Fibroblast of skin of right biceps (primary cell): ENCODE data around the gene TTLL9.

Source experiments
- DNase-seq: peaks from one replicate; pipeline ENCODE4 v3.0.0-alpha.2; 2013

The TTLL9 gene

GRCh38 chr20:31859266-31859997 is 11.0 kb upstream of the TTLL9 start:
- no peak for DNase-seq

GRCh38 chr20:31859998-31860380 is 10.4 kb upstream of the TTLL9 start:
- no peak for DNase-seq

GRCh38 chr20:31860390-31861134 is 9.9 kb upstream of the TTLL9 start:
- DNase-seq, result no peak

GRCh38 chr20:31861135-31861384 is 9.4 kb upstream of the TTLL9 start:
- DNase-seq, result no peak

GRCh38 chr20:31861385-31862156 is 8.9 kb upstream of the TTLL9 start:
- peak; percentile 65 for DNase-seq

GRCh38 chr20:31862157-31862470 is 8.3 kb upstream of the TTLL9 start:
- DNase-seq, result no peak

GRCh38 chr20:31862506-31862905 is 7.9 kb upstream of the TTLL9 start:
- DNase-seq, result no peak

GRCh38 chr20:31863296-31864085 is 6.9 kb upstream of the TTLL9 start:
- no peak for DNase-seq

- DNase-seq, result no peak
These were observed 5.7 kb upstream of the TTLL9 start for GRCh38 chr20:31864521-31865400.

- DNase-seq, result no peak
These were observed 4.2 kb upstream of the TTLL9 start for GRCh38 chr20:31866221-31866620.

GRCh38 chr20:31868853-31869672 is 1.4 kb upstream of the TTLL9 start:
- no peak for DNase-seq

GRCh38 chr20:31869673-31869941 is 827 bp upstream of the TTLL9 start:
- DNase-seq, result no peak

GRCh38 chr20:31870726-31871617 is 538 bp downstream of the TTLL9 start:
- no peak for DNase-seq

GRCh38 chr20:31871618-31871954 is 1.2 kb downstream of the TTLL9 start:
- no peak for DNase-seq

- no peak for DNase-seq
These were observed 2.0 kb downstream of the TTLL9 start for GRCh38 chr20:31872406-31872805.

- DNase-seq, result no peak
These were observed 5.2 kb downstream of the TTLL9 start for GRCh38 chr20:31875671-31876070.

GRCh38 chr20:31877684-31878083 is 7.2 kb downstream of the TTLL9 start:
- DNase-seq, result no peak

- peak; percentile 93 for DNase-seq
These were observed 8.9 kb downstream of the TTLL9 start for GRCh38 chr20:31879143-31879987.

- DNase-seq, result no peak
These were observed 11.5 kb downstream of the TTLL9 start for GRCh38 chr20:31881945-31882344.

- DNase-seq, result no peak
These were observed 13.4 kb downstream of the TTLL9 start for GRCh38 chr20:31883829-31884228.
